Spleen (tissue), 11 donors: ENCODE measurements around the gene VSTM1. TPM values are rescaled to one million over a fixed set of nuclear protein-coding genes. Genes with fewer than 3 reads are reported as not detected.

Experiments
- DNase-seq: peaks from one replicate; pipeline ENCODE4 v3.0.0-alpha.2; 2020
- H3K27ac ChIP-seq, 8 donors: fragments of 200-600 bp; sonication (generic) in 7 of 8; 1 replicate in 4 of 8; 2 replicates in 4 of 8; pipeline versions ENCODE4 v1.5.0 to v1.8.0; 2016 to 2021; ENCODE audit warnings: inconsistent platforms in 4 of 8, mild to moderate bottlenecking in 4 of 8, moderate library complexity in 1 of 8
- H3K27me3 ChIP-seq, 7 donors: fragments of 200-600 bp; sonication (generic) in 6 of 7; replicated peaks in 1 of 7; 1 replicate in 4 of 7; 2 replicates in 3 of 7; pipeline versions ENCODE4 v1.5.0 to v1.8.0; 2016 to 2021; ENCODE audit warnings: inconsistent platforms in 3 of 7, mild to moderate bottlenecking in 1 of 7
- H3K36me3 ChIP-seq, 6 donors: fragments of 200-600 bp; sonication (generic) in 5 of 6; 1 replicate in 4 of 6; 2 replicates in 2 of 6; pipeline versions ENCODE4 v1.5.0 to v1.8.0; 2016 to 2021; ENCODE audit warnings: inconsistent platforms in 2 of 6
- H3K4me1 ChIP-seq, 6 donors: fragments of 200-600 bp; sonication (generic) in 5 of 6; 1 replicate in 3 of 6; 2 replicates in 3 of 6; pipeline versions ENCODE4 v1.5.0 to v1.8.0; 2016 to 2021; ENCODE audit warnings: inconsistent platforms in 3 of 6
- H3K4me3 ChIP-seq, 8 donors: fragments of 200-600 bp; sonication (generic) in 7 of 8; 1 replicate in 4 of 8; 2 replicates in 4 of 8; pipeline versions ENCODE4 v1.5.0 to v1.8.0; 2016 to 2021; ENCODE audit warnings: inconsistent platforms in 4 of 8, mild to moderate bottlenecking in 4 of 8, moderate library complexity in 2 of 8
- H3K9me3 ChIP-seq, 8 donors: fragments of 200-600 bp; sonication (generic) in 7 of 8; 1 replicate in 4 of 8; 2 replicates in 4 of 8; pipeline versions ENCODE4 v1.5.0 to v1.8.0; 2016 to 2021; ENCODE audit warnings: inconsistent platforms in 4 of 8
- CTCF ChIP-seq, 11 experiments: fragments of 200-600 bp in 7 of 11; fragments of 450-650 bp in 4 of 11; sonication (generic) in 4 of 11; IDR thresholded peaks in 8 of 11; conservative IDR thresholded peaks in 3 of 11; 1 replicate in 7 of 11; 2 replicates in 4 of 11; pipeline versions ENCODE4 v1.4.0 to v1.8.0; 2016 to 2021; ENCODE audit warnings: antibody characterized with exemption in 11 of 11, inconsistent platforms in 4 of 11, mild to moderate bottlenecking in 1 of 11
- POLR2A ChIP-seq, 3 donors: fragments of 450-650 bp; IDR thresholded peaks; one replicate each; pipeline ENCODE4 v1.5.1; 2017; ENCODE audit warnings: antibody characterized with exemption in 3 of 3, mild to moderate bottlenecking in 1 of 3
- POLR2AphosphoS5 ChIP-seq, 3 donors: sonication (generic); formaldehyde crosslinking; IDR thresholded peaks; one replicate each; pipeline ENCODE4 v1.5.1; 2017; ENCODE audit warnings: antibody characterized with exemption in 3 of 3
- WGBS, 5 donors: extraction: QIAGEN DNeasy Blood & Tissue Kit in 3 of 5; methylation state at CpG; one replicate each; pipeline versions ENCODE4 v1.1.5 to v1.1.7; 2013 to 2018; 5-methylcytosine and 5-hydroxymethylcytosine counted together
- intact Hi-C: fragments of 100-400 bp; cut with DNase I; formaldehyde crosslinking; loops from one replicate; pipeline ENCODE4 v1.15.0; 2023; ENCODE audit warnings: low total_unique reads
- polyA plus RNA-seq, 3 donors: library from polyadenylated mRNA; stranded (reverse); fragments of 200-250 nt; gene quantifications; one replicate each; pipeline ENCODE4 v1.2.1, GENCODE V29; 2013
- total RNA-seq, 7 donors: library from RNA; depleted of rRNA in 3 of 7; stranded (reverse); fragments of >200 nt in 3 of 7; fragmentation: NEBNext Ultra II Directional in 4 of 7; extraction: Animal tissue kit (Norgen Biotek cat#: 25700) in 4 of 7; gene quantifications; one replicate each; pipeline versions ENCODE4 v1.1.0 to v1.2.1, GENCODE V29; 2016 to 2021
- donor health status: healthy with polysubstance abuse.
- donor health status: DM: no; HTN: no; CAD: no; lungs with moderate emphysema.
- donor health status: DM: no; HTN: no; CAD: no.
- donor health status: Bipolar disorder and iron deficiency.
- donor health status: healthy.
- donor health status: DM: no; HTN: no; CAD: no.
- donor health status: DM: yes; HTN: yes; CAD: no.

VSTM1 gene
- total and polyA plus RNA-seq, 10 donors: 0.32 to 13.3 (median 5.3) TPM; not detected in 1

GRCh38 chr19:54069470-54069869, 5.8 kb upstream of the VSTM1 start:
- intact Hi-C loops: no loop called here
- H3K27ac ChIP-seq: no peak overlapping the region
- H3K4me3 ChIP-seq: no peak overlapping the region
- no peaks in the 10 kb centered on the region for H3K36me3 ChIP-seq
- DNase-seq: no peak
- peaks cover 0 to 17% (median 0%) of the 10 kb centered on the region in 7 donors for H3K27me3 ChIP-seq
- H3K4me1 ChIP-seq: no peaks in the 10 kb centered on the region
- WGBS, 5 donors: 63 to 78% (median 70%) methylated on average over 5 of the region's 5 CpGs
- H3K9me3 ChIP-seq: peaks cover 0 to 15% (median 7%) of the 10 kb centered on the region in 8 donors
- no peak for TF ChIP-seq POLR2AphosphoS5 (IDR thresholded peaks at IDR 0.05)
- no peak for TF ChIP-seq CTCF (IDR thresholded peaks at IDR 0.05 in 8 of 11, conservative IDR thresholded peaks at IDR 0.05 in 3 of 11)
- no peak for TF ChIP-seq POLR2A (IDR thresholded peaks at IDR 0.05)

- Histone ChIP-seq H3K9me3 (no peaks in the 10 kb centered on the region), H3K27ac (peak overlapping the region in 5 of 8 donors; percentile 67 to 82 (median 77)), H3K4me3 (peak overlapping the region in 2 of 8 donors; percentile 2 to 40), H3K27me3 (peaks cover 0 to 54% (median 0%) of the 10 kb centered on the region in 7 donors), H3K4me1 (peaks cover 0 to 16% (median 0%) of the 10 kb centered on the region in 6 donors), H3K36me3 (peaks cover 0 to 8% (median 0%) of the 10 kb centered on the region in 6 donors)
- 22 to 44% (median 28%) methylated on average over 9 of the region's 9 CpGs for WGBS, 5 donors
- peak; percentile 91 for DNase-seq
- intact Hi-C loops: no loop called here
- TF ChIP-seq POLR2AphosphoS5 (IDR thresholded peaks at IDR 0.05): peak in 1 of 3 donors; percentile 30
- TF ChIP-seq POLR2A (IDR thresholded peaks at IDR 0.05): no peak
- no peak for TF ChIP-seq CTCF (IDR thresholded peaks at IDR 0.05 in 8 of 11, conservative IDR thresholded peaks at IDR 0.05 in 3 of 11)
Measured at GRCh38 chr19:54062643-54063042, 1.1 kb downstream of the VSTM1 start.

GRCh38 chr19:54047616-54048015, 16.1 kb downstream of the VSTM1 start:
- Histone ChIP-seq H3K27me3 (peaks cover 0 to 67% (median 0%) of the 10 kb centered on the region in 7 donors), H3K36me3 (peaks cover 0 to 9% (median 0%) of the 10 kb centered on the region in 6 donors), H3K4me1 (peaks cover 0 to 25% (median 0%) of the 10 kb centered on the region in 6 donors), H3K27ac (peak overlapping the region in 4 of 8 donors; percentile 58 to 73 (median 68)), H3K4me3 (peak overlapping the region in 1 of 8 donors; percentile 4), H3K9me3 (peaks cover 0 to 11% (median 0%) of the 10 kb centered on the region in 8 donors)
- WGBS, 5 donors: 52 to 71% (median 56%) methylated on average over 4 of the region's 4 CpGs
- no peak for DNase-seq
- intact Hi-C loops: no loop called here
- peak in 1 of 3 donors; percentile 44 for TF ChIP-seq POLR2AphosphoS5 (IDR thresholded peaks at IDR 0.05)
- TF ChIP-seq CTCF (IDR thresholded peaks at IDR 0.05 in 8 of 11, conservative IDR thresholded peaks at IDR 0.05 in 3 of 11): no peak

- Histone ChIP-seq H3K27ac (no peak overlapping the region), H3K36me3 (peaks cover 0 to 14% (median 0%) of the 10 kb centered on the region in 6 donors), H3K4me1 (peaks cover 0 to 25% (median 0%) of the 10 kb centered on the region in 6 donors), H3K27me3 (peaks cover 0 to 83% (median 0%) of the 10 kb centered on the region in 7 donors), H3K9me3 (peaks cover 0 to 11% (median 0%) of the 10 kb centered on the region in 8 donors), H3K4me3 (no peak overlapping the region)
- no peak for TF ChIP-seq POLR2A (IDR thresholded peaks at IDR 0.05)
- no peak for TF ChIP-seq CTCF (IDR thresholded peaks at IDR 0.05 in 8 of 11, conservative IDR thresholded peaks at IDR 0.05 in 3 of 11)
- no peak for TF ChIP-seq POLR2AphosphoS5 (IDR thresholded peaks at IDR 0.05)
- WGBS, 5 donors: 82 to 87% (median 87%) methylated on average over 2 of the region's 2 CpGs
- intact Hi-C loops: no loop called here
- DNase-seq: no peak
Measured at GRCh38 chr19:54045771-54046170, 17.9 kb downstream of the VSTM1 start.
